PC-3 (cell line): ENCODE results near the gene LIPF. TPM values are rescaled to one million over a fixed set of nuclear protein-coding genes. Genes with fewer than 3 reads are reported as not detected.

Source experiments
- ATAC-seq: fragments of 200-7000 bp; cut with Tn5 transposase; 2 replicates; pipeline ENCODE4 v1.9.1; 2020; ENCODE audit warnings: mild to moderate bottlenecking, moderate library complexity
- BruUV-seq: library from RNA; stranded (reverse); fragments of 400-500 nt; replicated peaks from 2 replicates; lab custom pipeline; 2021; lab: Mats Ljungman, UMichigan
- CTCF ChIA-PET: fragments of 300-600 bp; sonication (Branson Sonifier 250); formaldehyde crosslinking; loops from one replicate; lab custom pipeline; 2022; ENCODE audit warnings: antibody characterized with exemption; lab: Charles Lee
- POLR2A ChIA-PET: fragments of 300-600 bp; sonication (Branson Sonifier 250); formaldehyde crosslinking; loops from one replicate; lab custom pipeline; 2022; ENCODE audit warnings: antibody characterized with exemption; ENCODE audit not compliant: unreplicated experiment; lab: Charles Lee
- DNase-seq: peaks from one replicate; pipeline ENCODE4 v3.0.0-alpha.2; 2015
- H2AFZ ChIP-seq: fragments of 300-600 bp; sonication (generic); 2 replicates; pipeline ENCODE4 v1.6.0; 2016; ENCODE audit warnings: antibody characterized with exemption, low read length
- H3F3A ChIP-seq: fragments of 300-600 bp; sonication (generic); one replicate; pipeline ENCODE4 v1.6.0; 2017; ENCODE audit warnings: antibody characterized with exemption, low read length, control low read depth, mild to moderate bottlenecking; ENCODE audit not compliant: unreplicated experiment
- H3K27ac ChIP-seq: fragments of 300-600 bp; sonication (generic); 2 replicates; pipeline ENCODE4 v1.5.1; 2016; ENCODE audit warnings: mild to moderate bottlenecking, low read length
- H3K27me3 ChIP-seq: fragments of 300-600 bp; sonication (generic); 2 replicates; pipeline ENCODE4 v1.6.1; 2016; ENCODE audit warnings: low read length, mixed read lengths
- H3K36me3 ChIP-seq: fragments of 300-600 bp; sonication (generic); 2 replicates; pipeline ENCODE4 v1.6.1; 2016; ENCODE audit warnings: low read depth, mixed run types, low read length, mixed read lengths
- H3K4me1 ChIP-seq: fragments of 300-600 bp; sonication (generic); 2 replicates; pipeline ENCODE4 v1.5.1; 2016; ENCODE audit warnings: low read length; ENCODE audit not compliant: insufficient read depth
- H3K4me2 ChIP-seq: fragments of 300-600 bp; sonication (generic); 2 replicates; pipeline ENCODE4 v1.6.0; 2016; ENCODE audit warnings: low read length
- H3K4me3 ChIP-seq: fragments of 300-600 bp; sonication (generic); 2 replicates; pipeline ENCODE4 v1.5.1; 2016; ENCODE audit warnings: mild to moderate bottlenecking, low read length, mixed read lengths
- H3K79me2 ChIP-seq: fragments of 300-600 bp; sonication (generic); 2 replicates; pipeline ENCODE4 v1.6.1; 2017; ENCODE audit warnings: low read length, mixed read lengths
- H3K9ac ChIP-seq: fragments of 300-600 bp; sonication (generic); 2 replicates; pipeline ENCODE4 v1.6.0; 2016; ENCODE audit warnings: mild to moderate bottlenecking, low read length
- H3K9me2 ChIP-seq: fragments of 300-600 bp; sonication (generic); replicated peaks from 2 replicates; pipeline ENCODE4 v1.6.1; 2016; ENCODE audit warnings: mixed run types, low read length, mixed read lengths
- H3K9me3 ChIP-seq: fragments of 300-600 bp; sonication (generic); 2 replicates; pipeline ENCODE4 v1.6.1; 2016; ENCODE audit warnings: low read length, mixed read lengths
- H4K20me1 ChIP-seq: fragments of 300-600 bp; sonication (generic); 2 replicates; pipeline ENCODE4 v1.6.1; 2016; ENCODE audit warnings: low read length, mixed read lengths
- CTCF ChIP-seq: fragments of 300-600 bp; sonication (generic); conservative IDR thresholded peaks from 2 replicates; pipeline ENCODE4 v1.5.1; 2017; ENCODE audit warnings: antibody characterized with exemption, low read depth, mild to moderate bottlenecking, low read length
- EZH2 ChIP-seq: fragments of 300-600 bp; sonication (generic); IDR thresholded peaks from one replicate; pipeline ENCODE4 v1.6.1; 2017; ENCODE audit warnings: antibody characterized with exemption, mild to moderate bottlenecking, low read length; ENCODE audit not compliant: unreplicated experiment
- EZH2phosphoT487 ChIP-seq: fragments of 300-600 bp; sonication (generic); IDR thresholded peaks from 2 replicates; pipeline ENCODE4 v1.6.1; 2018; ENCODE audit warnings: mild to moderate bottlenecking, antibody characterized with exemption, low read length, borderline replicate concordance
- intact Hi-C: fragments of 100-400 bp; cut with micrococcal nuclease; formaldehyde crosslinking; loops from 2 replicates; pipeline ENCODE4 v1.9.0; 2023
- total RNA-seq: library from RNA; depleted of rRNA; stranded (reverse); fragments of >200 nt; gene quantifications from 2 replicates; pipeline ENCODE4 v1.2.3, GENCODE V29; 2014

LIPF gene
- total RNA-seq, 1 experiment from 2014 or later = not detected

GRCh38 chr10:88715517-88715916, 51.3 kb downstream of the LIPF start:
- no peaks in the 10 kb centered on the region for H3K4me1 ChIP-seq
- H2AFZ ChIP-seq = no peak overlapping the region
- H3K27me3 ChIP-seq = no peaks in the 10 kb centered on the region
- no peak for DNase-seq
- H3K9me3 ChIP-seq = no peaks in the 10 kb centered on the region
- H3K9ac ChIP-seq = no peak overlapping the region
- H3K4me3 ChIP-seq = no peak overlapping the region
- H4K20me1 ChIP-seq = no peaks in the 10 kb centered on the region
- no TSS peak for BruUV-seq
- intact Hi-C loops = no loop called here
- H3K4me2 ChIP-seq = no peak overlapping the region
- ATAC-seq = no peak
- no peak overlapping the region for H3K27ac ChIP-seq
- H3F3A ChIP-seq = no peaks in the 10 kb centered on the region
- no peaks in the 10 kb centered on the region for H3K9me2 ChIP-seq
- TF ChIP-seq CTCF (no peak), EZH2phosphoT487 (no peak), EZH2 (no peak)
- CTCF ChIA-PET = no interaction called here
- POLR2A ChIA-PET = no interaction called here
- no peaks in the 10 kb centered on the region for H3K36me3 ChIP-seq
- no peaks in the 10 kb centered on the region for H3K79me2 ChIP-seq

- no TSS peak for BruUV-seq
- POLR2A ChIA-PET = no interaction called here
Observed at GRCh38 chr10:88721392-88721791, 57.1 kb downstream of the LIPF start.

DNA sequence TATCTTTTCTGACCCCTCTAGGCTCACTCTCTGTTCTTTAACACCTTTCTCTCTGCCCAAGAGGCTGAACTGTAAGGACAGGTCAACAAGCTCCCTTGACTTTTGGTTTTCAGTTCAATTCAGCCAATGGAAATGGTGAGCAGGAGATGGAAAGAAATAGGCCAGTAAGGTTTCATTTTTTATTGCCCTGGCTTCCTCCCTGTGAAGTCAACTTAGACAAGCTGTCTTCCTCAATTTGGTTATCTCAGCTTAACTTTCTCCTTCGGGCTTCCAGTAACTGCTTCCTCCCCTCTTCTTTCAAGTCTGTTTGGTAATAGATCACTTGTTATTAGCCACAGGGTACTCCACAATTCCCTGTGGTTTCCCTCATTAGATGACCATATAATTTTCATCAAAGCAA, 61.6 kb downstream of the LIPF start:
- no TSS peak for BruUV-seq
- ATAC-seq = no peak
- H3K4me2 ChIP-seq = no peak overlapping the region
- no peaks in the 10 kb centered on the region for H4K20me1 ChIP-seq
- TF ChIP-seq CTCF = no peak
- no peak for TF ChIP-seq EZH2phosphoT487
- no peak for TF ChIP-seq EZH2
- ChIA-PET CTCF (no interaction called here), POLR2A (no interaction called here)
- H3K9ac ChIP-seq = no peak overlapping the region
- H3K9me3 ChIP-seq = no peaks in the 10 kb centered on the region
- no peaks in the 10 kb centered on the region for H3K9me2 ChIP-seq
- no peak overlapping the region for H3K27ac ChIP-seq
- H3K79me2 ChIP-seq = no peaks in the 10 kb centered on the region
- no peak overlapping the region for H2AFZ ChIP-seq
- no peaks in the 10 kb centered on the region for H3K4me1 ChIP-seq
- H3K36me3 ChIP-seq = no peaks in the 10 kb centered on the region; the same call in 1 of the 2 replicates
- no peaks in the 10 kb centered on the region for H3K27me3 ChIP-seq
- intact Hi-C loops = no loop called here
- no peak for DNase-seq
- no peak overlapping the region for H3K4me3 ChIP-seq
- no peaks in the 10 kb centered on the region for H3F3A ChIP-seq

More at GRCh38 chr10:88721392-88721791, 57.1 kb downstream of the LIPF start:
- no peak overlapping the region for H3K9ac ChIP-seq
- H3K9me3 ChIP-seq = no peaks in the 10 kb centered on the region
- no peak overlapping the region for H3K4me2 ChIP-seq
- intact Hi-C loops = no loop called here
- H3K79me2 ChIP-seq = no peaks in the 10 kb centered on the region
- H3K4me1 ChIP-seq = no peaks in the 10 kb centered on the region
- no peak overlapping the region for H2AFZ ChIP-seq
- no peak for TF ChIP-seq EZH2phosphoT487
- DNase-seq (no peak), ATAC-seq (no peak)
- CTCF ChIA-PET = no interaction called here
- H3K4me3 ChIP-seq = no peak overlapping the region
- H4K20me1 ChIP-seq = no peaks in the 10 kb centered on the region
- H3K9me2 ChIP-seq = no peaks in the 10 kb centered on the region
- no peaks in the 10 kb centered on the region for H3F3A ChIP-seq
- no peaks in the 10 kb centered on the region for H3K36me3 ChIP-seq
- no peaks in the 10 kb centered on the region for H3K27me3 ChIP-seq
- no peak overlapping the region for H3K27ac ChIP-seq
